Right lung (tissue), 5 donors: ENCODE data around the gene SCAANT1. TPM values are rescaled to one million over a fixed set of nuclear protein-coding genes. Genes with fewer than 3 reads are reported as not detected.

ENCODE experiments used
- DNase-seq, 2 donors: peaks; one replicate each; pipeline ENCODE4 v3.0.0-alpha.2; 2013
- polyA plus RNA-seq, 5 donors: library from polyadenylated mRNA; unstranded; fragments of 120-200 nt; gene quantifications; one replicate each; pipeline versions ENCODE4 v1.2.1 to v1.2.3, GENCODE V29; 2013; ENCODE audit warnings: inconsistent platforms in 1 of 5, low replicate concordance in 1 of 5; ENCODE audit not compliant: insufficient read length in 5 of 5, insufficient read depth in 1 of 5

Gene SCAANT1
- polyA plus RNA-seq, 5 donors, result 1.1 to 2.7 (median 1.4) TPM

DNA sequence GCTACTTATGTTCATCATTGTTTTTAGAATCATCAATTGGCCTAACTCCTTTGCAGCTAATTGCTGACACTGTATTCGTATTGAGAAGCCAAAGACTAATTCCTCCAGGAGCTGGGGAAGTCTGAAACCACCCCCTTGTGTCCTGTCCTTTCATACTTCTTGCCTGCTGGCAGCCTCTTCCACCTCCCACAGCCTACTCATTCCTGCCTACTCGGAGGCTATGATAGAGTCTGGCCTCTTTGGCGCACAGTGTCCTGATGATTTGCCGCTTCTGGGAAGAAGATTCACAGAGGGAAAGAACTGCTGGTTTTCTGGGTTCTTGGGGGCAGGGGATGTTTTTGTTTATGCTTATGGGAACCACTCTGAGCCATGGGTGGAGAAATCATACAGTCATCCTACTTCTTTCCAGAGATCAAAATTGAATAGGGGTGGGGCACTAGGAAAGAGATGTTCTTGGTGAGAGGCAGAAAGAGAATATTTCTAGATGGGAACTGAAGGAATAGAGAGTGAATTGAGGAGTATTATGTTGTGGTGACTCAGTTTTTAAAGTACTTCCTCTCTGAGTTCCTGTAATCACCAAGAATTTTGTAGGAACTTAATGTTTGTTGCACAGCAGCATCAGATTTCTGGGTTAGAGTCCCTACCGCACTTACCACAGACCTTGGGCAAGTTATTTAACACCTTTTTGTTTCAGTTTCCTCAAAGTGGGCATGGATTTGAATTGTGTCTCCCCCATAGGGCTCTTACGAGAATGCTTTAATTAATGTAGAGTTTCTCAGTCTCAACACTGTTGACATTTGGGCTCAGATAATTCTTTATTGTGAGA is 22.1 kb upstream of the SCAANT1 start:
- DNase-seq, result no peak

DNA sequence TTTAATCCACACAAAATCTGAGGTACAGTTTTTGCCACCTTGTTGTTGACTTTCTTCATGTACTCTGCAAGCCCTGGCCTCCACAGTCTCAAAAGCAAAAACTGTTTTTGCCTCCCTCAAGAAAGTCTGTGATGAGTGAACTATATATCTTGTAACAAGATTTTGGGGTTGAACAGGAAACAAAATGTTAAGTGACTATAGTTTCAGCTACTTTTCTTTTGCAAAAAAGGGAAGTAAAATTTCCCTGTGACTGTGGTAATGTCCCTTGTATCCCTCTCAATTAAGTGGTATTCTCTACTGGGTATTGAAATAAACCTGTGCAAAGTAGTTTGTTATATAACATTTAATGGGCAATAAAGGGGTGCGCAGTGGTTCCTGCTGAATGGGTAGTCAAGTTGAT is 21.3 kb upstream of the SCAANT1 start:
- no peak for DNase-seq

DNA sequence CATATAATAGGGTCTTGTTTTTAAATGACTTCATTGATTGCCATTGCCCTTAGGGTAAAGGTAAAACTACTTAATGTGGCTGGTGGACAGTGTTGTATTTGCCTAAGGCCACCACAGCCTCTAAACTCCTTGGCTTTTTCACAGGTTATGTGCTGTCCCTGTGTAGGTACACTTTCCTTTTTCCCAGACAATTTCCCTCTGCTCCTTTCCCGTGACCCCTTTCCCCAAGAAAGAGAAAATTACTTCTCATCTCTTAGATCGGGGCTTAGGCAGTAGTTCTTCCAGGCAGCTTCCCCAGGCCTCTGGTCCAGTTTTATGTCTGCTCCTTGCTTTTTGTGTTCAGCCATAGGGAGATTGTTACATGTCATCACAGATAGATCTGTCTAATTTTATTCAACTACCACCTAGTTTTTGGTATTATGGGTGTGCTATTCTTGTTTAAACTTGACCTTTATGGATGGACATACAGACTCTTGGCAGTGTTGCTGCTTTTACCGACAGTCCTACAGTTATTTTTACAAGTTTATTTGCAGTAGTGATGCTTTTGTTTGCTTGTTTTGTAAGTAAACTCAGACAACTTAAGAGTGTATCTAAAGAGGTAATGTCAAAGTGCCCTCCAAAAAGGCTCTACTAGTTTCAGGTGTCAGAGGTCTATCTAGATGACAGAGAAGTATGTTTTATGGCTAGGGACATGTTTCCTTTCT is 20.5 kb upstream of the SCAANT1 start:
- no peak for DNase-seq

DNA sequence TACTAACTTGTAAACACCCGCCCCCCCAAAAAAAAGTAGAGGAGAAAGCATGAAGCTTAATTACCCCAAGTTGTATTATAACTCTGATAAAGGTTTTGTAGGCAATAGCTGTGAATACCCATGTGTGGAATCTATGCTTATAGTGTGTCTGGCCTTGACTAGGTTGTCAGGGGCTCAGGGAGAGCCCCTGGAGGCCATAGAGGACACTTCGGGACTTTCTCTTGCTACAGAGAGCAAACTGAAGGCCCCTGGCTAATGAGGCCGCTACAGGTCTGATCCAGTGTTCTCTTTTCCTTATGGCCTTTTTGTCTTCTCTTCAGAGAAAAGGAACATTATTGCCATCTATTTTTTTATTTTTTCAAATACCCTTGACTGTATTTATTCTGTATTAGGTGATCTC is 19.1 kb upstream of the SCAANT1 start:
- DNase-seq, result no peak

DNA sequence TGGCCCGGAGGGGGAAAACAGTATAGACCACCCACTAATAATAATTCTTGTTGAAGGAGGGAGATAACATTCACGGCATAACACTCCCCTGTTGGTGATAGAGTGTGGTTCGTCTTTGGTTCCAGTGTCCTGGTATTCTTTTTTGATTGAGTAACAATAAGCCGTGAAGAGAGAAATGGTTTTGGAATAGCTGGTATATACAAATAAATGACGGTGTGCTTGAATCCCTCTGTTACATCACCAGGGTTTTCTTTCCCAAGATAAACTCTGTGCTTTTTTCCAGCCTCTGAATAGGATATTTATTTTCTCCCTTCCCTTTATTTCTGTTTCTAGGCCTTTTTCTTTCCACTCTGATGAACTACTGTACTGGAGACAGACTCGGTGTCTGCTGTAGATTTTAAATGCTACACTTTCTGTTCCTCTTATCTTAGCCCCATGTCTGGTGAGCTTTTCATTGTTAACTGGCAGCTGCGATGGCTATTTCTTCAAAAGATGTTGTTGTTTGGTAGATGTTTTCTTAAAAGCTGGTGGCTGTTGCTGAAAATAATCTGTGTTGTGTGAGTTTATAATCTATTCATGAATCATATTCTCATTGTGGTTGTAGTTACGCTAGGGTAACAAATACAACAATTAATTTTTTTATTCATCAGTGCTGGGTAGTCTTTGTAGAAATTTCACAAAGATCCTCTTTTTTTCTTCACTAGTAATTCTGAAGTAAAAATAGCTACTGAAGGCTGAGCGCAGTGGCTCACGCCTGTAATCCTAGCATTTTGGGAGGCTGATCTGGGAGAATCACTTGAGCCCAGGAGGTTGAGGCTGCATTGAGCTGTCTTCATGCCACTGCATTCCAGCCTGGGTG is 15.5 kb upstream of the SCAANT1 start:
- DNase-seq, result no peak

DNA sequence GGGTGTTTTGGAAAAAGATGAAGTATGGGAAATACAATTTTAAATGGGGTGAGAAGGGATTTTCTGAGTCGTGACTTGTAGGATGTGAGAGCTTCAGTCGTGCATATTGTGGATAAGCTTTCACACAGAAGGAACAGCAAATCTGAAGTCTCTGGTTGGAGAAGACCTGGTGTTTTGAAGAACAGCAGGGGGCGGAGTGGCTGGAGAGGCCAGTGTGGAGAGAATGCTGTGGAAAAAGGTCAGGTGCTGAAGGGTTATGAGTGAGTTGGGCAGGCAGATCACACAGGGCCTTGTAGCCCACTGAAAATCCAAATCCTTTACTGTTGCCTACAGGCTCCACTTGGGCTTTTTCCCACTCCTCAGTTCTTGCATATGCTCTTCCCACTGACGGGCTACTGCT is 14.1 kb upstream of the SCAANT1 start:
- DNase-seq, result no peak

DNA sequence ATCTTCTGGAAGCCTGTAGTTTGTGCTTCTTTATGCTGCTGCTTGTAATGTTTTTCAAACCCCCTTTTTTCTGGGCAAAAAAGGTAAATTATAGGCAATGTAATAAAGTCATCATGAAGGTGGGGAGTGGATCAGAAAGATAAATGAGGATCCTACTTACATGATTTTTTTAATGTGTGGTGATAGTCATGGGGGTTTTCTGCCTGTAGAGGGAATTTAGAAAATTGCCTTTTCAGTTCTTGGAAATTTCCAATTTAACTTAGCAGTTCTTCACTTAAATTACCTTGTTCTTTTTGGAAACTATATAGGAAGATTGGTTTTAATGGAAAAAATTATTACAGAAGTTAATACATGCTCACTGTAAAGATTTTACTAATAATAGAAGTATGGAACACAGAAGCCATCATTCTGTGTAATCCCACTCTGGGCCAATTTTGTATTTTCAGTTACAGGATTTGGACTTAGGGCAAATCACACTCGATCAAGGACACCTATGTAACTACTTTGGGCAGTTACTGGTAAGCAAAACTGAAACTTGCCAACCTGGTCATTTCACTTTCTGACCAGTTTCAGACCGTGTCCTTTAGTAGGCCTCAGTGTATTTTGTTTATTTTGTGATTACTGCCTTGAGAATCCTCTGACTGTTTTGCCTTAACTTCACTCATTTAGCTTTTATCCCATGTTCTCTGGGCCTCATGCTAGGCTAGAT is 10.5 kb upstream of the SCAANT1 start:
- DNase-seq, result no peak

DNA sequence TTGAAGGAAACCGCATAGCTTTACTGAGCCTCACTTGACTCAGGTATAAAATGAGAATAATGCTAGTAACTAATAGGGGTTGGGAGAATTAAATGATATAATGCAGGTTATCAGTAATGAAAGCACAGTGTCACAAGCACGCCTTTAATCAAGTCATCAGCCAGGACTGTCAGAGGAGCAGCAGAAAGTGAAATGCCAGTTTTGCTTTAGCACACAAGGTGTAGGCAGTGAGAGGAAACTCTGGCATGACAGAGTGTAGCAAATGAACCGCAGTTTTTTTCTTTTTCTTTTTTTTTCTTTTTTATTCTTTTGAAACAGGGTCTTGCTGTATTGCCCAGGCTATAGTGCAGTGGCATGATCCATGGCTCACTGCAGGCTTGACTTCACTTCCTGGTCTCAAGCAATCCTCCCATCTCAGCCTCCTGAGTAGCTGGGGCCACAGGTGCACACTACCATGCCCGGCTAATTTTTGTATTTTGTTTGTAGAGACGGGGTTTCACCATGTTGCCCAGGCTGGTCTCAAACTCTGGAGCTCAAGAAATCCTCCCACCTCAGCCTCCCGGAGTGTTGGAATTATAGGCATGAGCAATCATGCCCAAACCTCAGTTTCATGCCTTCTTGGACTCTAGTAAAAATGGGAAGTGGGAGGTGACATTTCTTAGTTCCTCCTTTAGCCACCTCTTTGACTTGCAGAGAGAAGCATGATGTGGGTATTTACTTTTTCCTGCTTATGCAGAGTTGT is 9.7 kb upstream of the SCAANT1 start:
- DNase-seq, result no peak

DNA sequence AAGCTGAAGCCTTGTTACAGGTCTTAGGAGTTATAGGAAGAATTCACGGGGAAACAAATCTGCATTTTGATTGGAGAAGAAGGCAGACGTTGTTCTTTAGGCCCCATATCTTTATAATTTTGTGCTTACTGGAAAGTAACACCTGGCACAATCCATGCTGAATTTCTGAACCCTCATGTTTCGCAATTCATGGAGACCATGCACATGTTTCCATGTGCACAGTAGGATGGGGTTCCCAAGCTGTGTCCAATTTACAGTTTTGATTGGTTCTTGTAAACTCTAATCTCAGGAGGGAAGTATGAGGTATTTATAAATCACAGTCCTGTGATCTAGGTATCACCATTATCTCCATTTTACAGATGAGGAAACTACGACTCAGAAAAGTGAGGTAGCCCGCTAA is 7.8 kb upstream of the SCAANT1 start:
- no peak for DNase-seq

DNA sequence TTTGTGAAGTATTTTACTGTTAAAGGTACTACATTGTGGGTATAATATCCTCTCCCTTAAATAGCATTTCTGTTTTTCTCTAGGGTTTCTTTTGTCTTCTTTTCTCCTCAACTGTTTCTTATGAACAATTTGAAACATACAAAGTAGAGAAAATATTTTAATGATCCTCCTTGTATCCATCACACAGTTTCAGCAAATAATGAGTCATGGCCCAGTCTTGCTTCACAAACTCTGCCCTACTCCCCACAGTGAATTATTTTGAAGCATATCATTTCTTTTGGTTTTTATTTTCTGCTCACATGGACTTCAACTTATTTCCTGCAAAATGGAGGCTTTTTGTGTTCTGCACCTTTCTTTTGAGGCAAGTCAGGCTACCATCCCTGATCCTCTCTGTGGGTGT is 6.1 kb upstream of the SCAANT1 start:
- DNase-seq, result no peak

DNA sequence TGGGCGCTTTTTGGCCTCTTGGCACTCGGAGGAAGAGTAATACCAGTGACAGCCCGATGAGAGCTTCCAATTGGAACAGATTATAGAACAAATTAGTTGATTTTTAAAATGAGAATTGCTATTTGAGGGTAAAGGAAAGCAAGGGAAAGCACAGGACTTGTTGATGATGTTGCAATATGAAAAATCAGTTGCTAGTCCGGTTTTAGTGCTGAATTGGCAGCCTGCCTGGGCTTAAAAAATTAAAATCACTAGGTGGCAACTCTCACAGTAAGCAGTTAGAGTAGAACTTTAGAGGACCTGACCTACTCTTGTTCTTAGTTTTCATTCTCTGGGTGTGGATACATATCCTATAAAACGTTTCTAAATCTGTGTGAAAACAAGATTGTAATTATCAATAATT is 2.1 kb upstream of the SCAANT1 start:
- DNase-seq, result peak; percentile 69 to 70

DNA sequence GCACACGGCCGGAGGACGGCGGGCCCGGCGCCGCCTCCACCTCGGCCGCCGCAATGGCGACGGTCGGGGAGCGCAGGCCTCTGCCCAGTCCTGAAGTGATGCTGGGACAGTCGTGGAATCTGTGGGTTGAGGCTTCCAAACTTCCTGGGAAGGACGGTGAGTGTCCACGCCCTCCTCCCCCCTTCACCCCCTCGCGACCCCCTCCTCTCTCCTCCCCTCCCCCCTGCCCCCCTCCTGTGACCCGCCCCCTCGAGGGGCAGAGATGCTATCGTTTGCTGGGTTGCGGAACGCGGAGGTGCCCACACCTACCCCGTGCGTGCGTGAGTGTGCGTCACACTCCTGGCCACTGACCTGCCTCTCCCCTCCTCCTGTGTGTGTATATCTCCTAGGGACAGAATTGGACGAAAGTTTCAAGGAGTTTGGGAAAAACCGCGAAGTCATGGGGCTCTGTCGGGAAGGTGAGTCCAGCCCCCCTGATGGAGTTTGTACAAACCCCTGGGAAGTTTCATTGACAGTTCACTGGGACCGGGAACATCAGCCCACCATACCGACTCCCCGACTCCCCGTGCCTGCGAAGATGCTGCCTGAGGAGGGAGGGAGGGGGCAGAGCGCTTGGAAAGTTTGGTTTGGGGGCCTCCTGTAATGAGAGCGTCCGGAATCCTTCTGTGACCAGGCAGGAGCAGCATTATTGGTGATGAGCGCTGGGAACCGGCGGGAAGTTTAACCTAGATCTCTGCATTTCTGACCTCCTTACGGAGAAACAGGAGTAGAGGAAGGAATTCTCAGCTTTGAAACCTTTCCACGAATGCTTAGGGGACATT is 795 bp upstream of the SCAANT1 start:
- DNase-seq, result peak; percentile 40 to 48

DNA sequence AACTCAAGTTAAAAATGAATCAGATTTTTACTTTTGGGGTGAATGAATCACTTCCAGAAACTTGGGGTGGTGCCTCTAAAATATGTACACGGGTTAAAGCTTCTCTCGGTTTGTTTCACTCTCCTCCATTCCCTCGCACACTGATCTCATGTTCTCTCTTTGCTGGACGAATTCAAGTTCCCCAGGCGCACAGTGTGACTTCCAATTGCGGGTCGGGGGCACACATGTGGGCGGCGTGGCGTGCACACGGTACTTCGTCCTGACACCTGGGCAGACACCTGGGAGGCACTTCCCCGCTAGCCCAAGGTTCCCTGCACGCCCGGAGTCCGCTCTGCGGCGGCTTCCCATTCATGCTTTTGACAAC is 692 bp downstream of the SCAANT1 start:
- no peak for DNase-seq

DNA sequence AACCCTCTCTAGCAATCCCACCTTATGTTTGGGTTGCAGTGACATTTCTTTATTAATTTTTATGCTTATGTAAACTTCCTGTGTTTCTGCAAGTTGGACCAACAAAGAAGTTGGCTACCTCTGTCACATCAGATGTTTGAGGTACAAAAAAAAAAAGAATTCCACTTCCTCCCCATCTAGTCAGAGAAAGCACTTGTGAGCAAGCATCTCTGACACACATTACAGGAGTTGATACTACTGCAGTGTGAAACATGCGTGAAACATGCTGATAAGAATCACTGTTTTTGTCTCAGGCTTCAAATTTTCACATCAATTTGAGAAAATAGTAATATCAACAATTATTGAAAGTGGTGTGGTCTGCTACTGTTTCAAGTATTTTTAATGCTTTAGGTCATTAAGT is 1.3 kb downstream of the SCAANT1 start:
- no peak for DNase-seq

DNA sequence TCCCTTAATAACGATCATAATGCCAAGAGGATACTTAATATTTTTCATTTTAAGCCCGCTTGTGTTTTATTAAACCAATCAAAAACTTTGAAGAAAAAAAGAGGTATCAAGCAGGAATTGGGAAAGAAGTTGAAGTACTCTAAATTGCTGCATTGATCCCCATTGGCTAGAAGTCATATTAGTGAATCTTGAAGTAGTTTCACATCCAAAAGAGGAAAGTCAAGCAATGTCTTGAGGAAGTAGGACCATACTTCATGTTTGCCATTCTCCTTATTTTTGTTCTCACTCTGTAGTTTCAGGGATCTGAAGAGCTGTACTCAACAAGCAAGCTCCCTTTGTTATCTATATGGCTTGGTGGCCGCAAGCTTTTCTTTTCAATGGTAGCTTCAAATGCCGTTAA is 2.2 kb downstream of the SCAANT1 start:
- no peak for DNase-seq

DNA sequence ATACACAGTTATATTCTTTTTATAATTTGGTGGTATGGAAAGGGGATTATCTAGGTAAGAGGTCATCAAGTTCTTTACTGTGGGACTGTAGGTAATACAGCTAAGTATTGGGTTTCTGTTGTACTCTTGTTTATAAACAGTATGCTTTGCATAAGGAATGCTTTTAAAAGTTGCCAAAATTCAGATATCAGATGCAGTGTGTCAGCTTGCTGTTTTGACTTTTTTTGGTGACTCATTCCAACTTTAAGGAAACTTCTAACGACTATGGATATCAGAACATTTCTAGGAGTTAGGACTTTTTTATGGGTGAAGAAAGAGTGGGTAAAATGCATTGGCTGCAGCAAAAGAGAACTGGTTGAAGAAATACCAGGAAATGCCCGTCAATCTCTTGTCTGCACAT is 2.8 kb downstream of the SCAANT1 start:
- DNase-seq, result peak in 1 of 2 donors; percentile 44

DNA sequence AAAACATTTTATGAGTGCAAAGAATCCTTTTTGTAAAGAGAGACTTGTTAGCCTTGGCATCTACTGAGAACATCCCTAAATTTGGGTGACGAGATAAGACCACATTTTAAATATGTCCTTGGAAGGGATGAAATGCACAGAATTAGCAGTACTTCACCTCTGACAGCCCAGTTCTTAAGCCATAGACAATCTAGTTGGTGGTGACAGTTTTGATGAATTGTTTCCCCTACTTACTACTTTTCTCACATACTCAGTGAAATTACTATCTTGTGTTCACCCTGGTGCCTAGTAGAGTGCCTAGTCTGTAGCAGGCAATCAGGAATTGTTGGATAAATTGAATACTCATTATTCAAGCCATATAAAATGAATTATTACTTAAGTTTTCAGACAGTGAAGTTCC is 3.4 kb downstream of the SCAANT1 start:
- no peak for DNase-seq

DNA sequence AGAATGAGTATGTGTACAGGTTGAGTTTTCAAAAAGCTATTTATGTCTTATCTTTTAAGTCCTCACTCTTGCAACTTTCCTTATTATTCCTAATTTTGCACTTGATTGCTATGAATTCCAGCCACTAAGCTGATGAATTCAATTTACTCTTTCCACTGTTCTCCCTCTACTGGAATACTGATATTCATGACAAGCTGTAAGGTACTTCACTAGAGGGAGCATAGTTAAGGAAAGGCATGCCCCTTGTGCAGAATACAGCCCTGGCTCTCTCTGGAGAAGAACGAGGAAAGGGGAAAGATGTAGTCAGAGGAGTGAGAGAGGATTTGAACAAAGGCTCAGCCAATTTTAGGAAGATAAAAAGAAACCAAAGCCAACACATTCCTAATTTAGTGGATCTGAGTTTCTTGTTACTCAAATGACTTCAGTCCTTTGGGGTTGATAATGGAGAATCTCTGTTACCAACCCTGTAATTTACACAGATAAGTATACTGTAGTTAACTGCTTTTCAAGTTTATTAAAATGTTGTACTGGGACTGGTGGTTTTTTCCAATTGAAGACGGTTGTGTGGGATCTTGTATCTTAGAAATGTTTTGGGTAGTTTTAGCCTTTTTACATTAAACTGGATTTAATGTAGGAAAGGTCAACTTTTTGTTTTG is 4.0 kb downstream of the SCAANT1 start:
- no peak for DNase-seq

DNA sequence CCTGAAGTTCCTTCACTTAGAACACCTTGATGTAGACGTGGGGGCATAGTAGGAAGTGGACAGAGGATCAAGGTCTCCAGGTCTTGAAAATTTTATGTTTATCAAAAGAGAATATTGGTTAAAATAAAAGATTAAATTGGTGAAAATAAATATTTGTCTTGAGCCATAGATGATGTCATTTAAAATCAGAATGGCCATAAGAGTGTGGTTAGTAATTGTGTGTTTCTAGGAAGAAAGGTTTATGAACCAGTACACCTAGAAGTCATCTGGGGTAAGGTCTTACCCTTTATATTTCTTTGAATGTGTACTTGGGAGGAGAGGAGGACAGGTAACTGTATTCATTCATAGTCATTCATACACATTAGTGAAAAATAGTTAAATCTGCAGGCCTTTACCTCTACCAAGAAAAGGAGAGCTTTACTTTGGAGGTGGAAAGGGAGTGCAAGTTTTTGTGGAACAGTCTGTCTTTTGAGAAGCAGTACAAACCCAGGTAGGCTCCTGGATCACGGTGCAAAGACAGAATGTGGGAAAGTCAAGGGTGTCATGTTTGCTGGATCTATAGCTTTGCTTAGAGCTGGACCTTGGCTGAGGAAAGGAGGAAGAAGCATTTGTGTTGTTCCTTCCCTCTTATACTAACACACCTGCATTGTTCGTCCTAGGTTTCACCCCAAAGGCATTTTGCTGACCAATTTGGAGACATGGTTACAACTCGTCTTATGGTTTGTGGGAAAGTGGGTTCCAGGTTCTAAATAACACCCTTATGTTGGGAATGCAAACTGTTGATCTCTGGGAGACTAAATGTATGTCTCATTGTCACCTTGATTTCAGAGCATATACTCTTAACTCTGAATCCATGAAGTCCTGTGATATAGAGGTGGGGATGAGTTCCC is 6.2 kb downstream of the SCAANT1 start:
- no peak for DNase-seq
